Suprapubic skin (tissue), 4 donors: ENCODE results near the gene GSK3B.

ENCODE experiments used
- EP300 ChIP-seq: sonication (generic); formaldehyde crosslinking; IDR thresholded peaks from one replicate; pipeline ENCODE4 v1.6.1; 2017; ENCODE audit warnings: antibody characterized with exemption
- POLR2AphosphoS5 ChIP-seq, 3 donors: sonication (generic); formaldehyde crosslinking; IDR thresholded peaks; one replicate each; pipeline ENCODE4 v1.6.1; 2017; ENCODE audit warnings: antibody characterized with exemption in 3 of 3

- TF ChIP-seq EP300 = no peak
- TF ChIP-seq POLR2AphosphoS5 (IDR thresholded peaks at IDR 0.05) = no peak
Observed at GRCh38 chr3:119937229-119937628, 157.0 kb downstream of the GSK3B start.
